OCI-LY3 (cell line): ENCODE data around the gene COMT.

Experiments
- CTCF ChIP-seq: fragments of 200-600, 300-600 bp; sonication (generic); IDR thresholded peaks from 2 replicates; pipeline ENCODE4 v1.5.1; 2014; ENCODE audit warnings: antibody characterized with exemption, low read length, low read depth
- EZH2phosphoT487 ChIP-seq: fragments of 200-600 bp; shearing (Covaris generic); IDR thresholded peaks from 2 replicates; pipeline ENCODE4 v1.6.1; 2018; ENCODE audit warnings: antibody characterized with exemption, mixed run types, low read depth

- TF ChIP-seq CTCF (no peak), EZH2phosphoT487 (no peak)
Measured at GRCh38 chr22:19918332-19919106, 23.1 kb upstream of the COMT start.
